HEK293T (cell line): ENCODE results near the gene PAGR1.

Experiments
- ARNT ChIP-seq: fragments of 450-650 bp; IDR thresholded peaks from 2 replicates; pipeline ENCODE4 v1.6.1; 2017; ENCODE audit warnings: mild to moderate bottlenecking
- BHLHE40 ChIP-seq: fragments of 450-650 bp; IDR thresholded peaks from 2 replicates; pipeline ENCODE4 v1.6.1; 2016; ENCODE audit warnings: mild to moderate bottlenecking, moderate library complexity, borderline replicate concordance
- ELF4 ChIP-seq: fragments of 450-650 bp; IDR thresholded peaks from 2 replicates; pipeline ENCODE4 v1.6.1; 2017; ENCODE audit warnings: antibody characterized with exemption
- FOXA1 ChIP-seq: fragments of 450-650 bp; IDR thresholded peaks from 2 replicates; pipeline ENCODE4 v1.6.1; 2016; ENCODE audit warnings: mild to moderate bottlenecking
- FOXK2 ChIP-seq: fragments of 450-650 bp; IDR thresholded peaks from 2 replicates; pipeline ENCODE4 v1.6.1; 2016; ENCODE audit warnings: mild to moderate bottlenecking
- FOXM1 ChIP-seq: fragments of 450-650 bp; IDR thresholded peaks from 2 replicates; pipeline ENCODE4 v1.6.1; 2017; ENCODE audit warnings: mild to moderate bottlenecking, borderline replicate concordance
- HDGF ChIP-seq: fragments of 450-650 bp; IDR thresholded peaks from 2 replicates; pipeline ENCODE4 v1.6.1; 2017; ENCODE audit warnings: antibody characterized with exemption, borderline replicate concordance
- L3MBTL2 ChIP-seq: fragments of 450-650 bp; conservative IDR thresholded peaks from 2 replicates; pipeline ENCODE4 v1.6.1; 2016; ENCODE audit warnings: mild to moderate bottlenecking
- NFRKB ChIP-seq: fragments of 450-650 bp; IDR thresholded peaks from 2 replicates; pipeline ENCODE4 v1.6.1; 2016; ENCODE audit warnings: mild to moderate bottlenecking, moderate library complexity
- SP1 ChIP-seq: fragments of 450-650 bp; IDR thresholded peaks from 2 replicates; pipeline ENCODE4 v1.6.1; 2017
- SUZ12 ChIP-seq: fragments of 450-650 bp; IDR thresholded peaks from 2 replicates; pipeline ENCODE4 v1.6.1; 2016; ENCODE audit warnings: mild to moderate bottlenecking
- ZNF384 ChIP-seq: fragments of 450-650 bp; IDR thresholded peaks from 2 replicates; pipeline ENCODE4 v1.6.1; 2016

DNA sequence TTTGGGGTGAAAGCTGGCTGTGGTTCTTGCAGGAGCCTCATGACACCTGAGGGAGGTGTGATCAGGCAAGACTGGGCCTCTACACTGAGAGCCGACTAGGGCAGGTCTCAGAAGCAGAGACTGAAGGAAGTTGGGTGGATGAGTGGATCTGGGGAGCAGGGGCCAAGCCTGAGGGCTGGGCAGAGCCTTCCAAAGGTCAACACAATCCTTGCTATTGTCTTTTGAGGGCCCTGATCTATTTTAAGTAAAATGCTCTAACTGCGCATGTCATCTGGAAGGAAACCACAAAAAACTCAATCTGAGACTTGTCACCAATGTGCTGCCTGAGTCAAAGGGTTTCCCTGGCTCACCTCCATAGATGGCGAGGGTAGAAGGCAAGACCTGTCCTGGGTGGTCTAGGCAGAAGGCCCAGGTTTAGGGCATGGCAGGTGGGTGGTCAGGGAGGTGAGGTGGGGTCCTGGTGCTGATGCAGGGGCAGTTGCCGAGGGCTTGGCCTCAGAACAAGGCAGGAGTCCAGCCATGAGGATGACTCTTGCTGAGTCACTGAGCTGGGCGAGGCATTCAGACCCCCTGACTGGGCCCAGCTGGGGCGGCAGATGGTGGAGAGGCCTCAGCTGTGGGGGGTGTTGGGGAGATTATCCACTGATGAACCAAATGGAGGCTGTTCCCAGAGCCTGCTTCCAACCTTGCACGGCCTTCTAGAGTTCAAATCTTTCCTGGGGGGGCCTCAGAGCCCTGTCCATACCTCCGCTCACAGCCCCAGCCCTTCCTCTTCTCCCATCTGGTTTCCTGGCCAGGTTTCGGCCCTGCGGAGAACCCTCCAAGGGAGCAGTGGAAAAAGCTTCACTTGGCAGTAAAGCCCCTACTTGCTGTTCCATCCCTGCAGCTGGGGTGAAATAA is 9.4 kb downstream of the PAGR1 start:
- TF ChIP-seq HDGF = no peak
- no peak for TF ChIP-seq L3MBTL2
- TF ChIP-seq SUZ12 = no peak
- TF ChIP-seq FOXK2 = no peak
- TF ChIP-seq SP1 = no peak
- no peak for TF ChIP-seq ARNT
- TF ChIP-seq ELF4 = no peak
- TF ChIP-seq FOXM1 = no peak
- no peak for TF ChIP-seq FOXA1
- TF ChIP-seq ZNF384 = no peak
- no peak for TF ChIP-seq BHLHE40
- no peak for TF ChIP-seq NFRKB
